ENCODE results near the gene KBTBD3.

Gene KBTBD3

DNA sequence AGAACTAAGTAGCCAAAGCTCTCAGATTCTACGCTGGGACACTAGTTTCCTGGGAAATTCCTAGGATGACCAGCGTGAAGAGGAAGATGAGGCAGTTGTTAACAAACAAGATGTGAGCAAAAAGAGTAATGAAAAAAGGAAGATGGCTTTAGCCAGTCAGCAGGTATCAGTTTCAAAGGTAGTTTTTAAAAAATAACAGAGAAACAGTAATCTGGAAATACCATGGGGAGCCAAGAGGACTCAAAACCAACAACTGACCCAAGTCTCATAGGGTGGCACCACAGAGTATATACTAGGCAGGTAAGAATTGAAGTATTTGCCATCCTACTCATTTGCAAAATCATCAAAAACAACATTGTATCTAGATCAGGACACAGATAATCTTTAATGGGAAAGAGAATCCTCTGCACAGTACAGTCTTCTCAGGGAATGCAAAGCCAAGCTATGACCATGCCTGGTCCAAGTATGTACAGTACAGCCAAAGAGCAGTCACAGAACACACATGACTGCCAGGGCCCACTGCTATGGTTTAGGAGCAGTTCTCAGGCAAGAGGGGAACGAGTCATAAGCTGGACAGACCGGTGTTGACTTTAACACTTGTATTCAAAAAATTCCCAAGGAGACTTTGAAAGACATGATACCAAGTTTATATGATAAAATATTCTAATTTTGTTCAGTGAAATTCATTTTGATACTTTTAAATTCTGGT is 75.7 kb downstream of the KBTBD3 start:
- no peak for DNase-seq (ENCODE audit: low spot score)

Measured in LoVo (cell line).